ENCODE data around the gene SEMA6D.

The SEMA6D gene

DNA sequence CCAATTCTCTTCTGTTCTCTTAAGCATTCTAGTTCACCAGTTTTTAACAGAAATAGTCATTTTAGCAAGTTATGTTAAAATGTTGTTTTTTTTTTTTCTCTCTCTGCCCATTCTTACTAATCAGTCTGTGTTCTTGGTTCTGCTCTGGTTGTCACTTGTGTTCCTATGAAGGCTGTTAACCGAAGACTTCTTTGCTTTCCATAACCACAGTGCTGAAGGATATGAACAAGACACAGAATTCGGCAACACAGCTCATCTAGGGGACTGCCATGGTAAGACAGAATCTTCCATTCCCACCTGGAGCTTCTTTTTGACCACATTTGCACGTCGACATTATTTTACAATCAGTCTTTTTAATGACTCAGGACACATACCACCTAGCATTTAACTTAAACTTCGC, 49.1 kb downstream of the SEMA6D start:
- in situ Hi-C loops (cut with HindIII; ENCODE audit: low pct_ligation_motif_present, low pct_unique_long_range_greater_than_20kb, low sequenced_read_pairs), result no loop called here
- DNase-seq, result no peak

DNA sequence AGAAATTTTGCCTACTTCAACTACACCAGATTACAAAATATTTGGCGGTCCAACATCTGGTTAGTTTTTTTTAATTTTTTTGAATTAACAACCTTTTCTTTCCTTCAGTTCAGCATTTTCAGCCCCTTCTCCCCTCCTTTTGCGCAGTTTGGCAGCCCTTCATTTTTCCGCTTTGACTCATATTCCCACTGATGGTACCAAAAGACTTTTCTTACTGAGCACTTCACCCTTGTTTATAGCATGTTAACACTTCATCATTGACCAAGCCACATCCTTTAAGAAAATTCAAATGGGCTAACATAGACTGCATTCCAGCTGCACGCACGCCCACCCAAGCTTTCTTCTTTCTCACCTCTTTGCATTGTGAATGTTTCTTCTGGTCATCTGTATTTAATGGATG, 49.7 kb downstream of the SEMA6D start:
- no peak for DNase-seq
- in situ Hi-C loops (cut with HindIII; ENCODE audit: low pct_ligation_motif_present, low pct_unique_long_range_greater_than_20kb, low sequenced_read_pairs), result no loop called here

GRCh38 chr15:47768735-47769134, 51.4 kb downstream of the SEMA6D start:
- DNase-seq, result no peak
- in situ Hi-C loops (cut with HindIII; ENCODE audit: low pct_ligation_motif_present, low pct_unique_long_range_greater_than_20kb, low sequenced_read_pairs), result no loop called here

- DNase-seq, result no peak
- in situ Hi-C loops (cut with HindIII; ENCODE audit: low pct_ligation_motif_present, low pct_unique_long_range_greater_than_20kb, low sequenced_read_pairs), result no loop called here
These were observed 51.9 kb downstream of the SEMA6D start for GRCh38 chr15:47769166-47769565.

DNA sequence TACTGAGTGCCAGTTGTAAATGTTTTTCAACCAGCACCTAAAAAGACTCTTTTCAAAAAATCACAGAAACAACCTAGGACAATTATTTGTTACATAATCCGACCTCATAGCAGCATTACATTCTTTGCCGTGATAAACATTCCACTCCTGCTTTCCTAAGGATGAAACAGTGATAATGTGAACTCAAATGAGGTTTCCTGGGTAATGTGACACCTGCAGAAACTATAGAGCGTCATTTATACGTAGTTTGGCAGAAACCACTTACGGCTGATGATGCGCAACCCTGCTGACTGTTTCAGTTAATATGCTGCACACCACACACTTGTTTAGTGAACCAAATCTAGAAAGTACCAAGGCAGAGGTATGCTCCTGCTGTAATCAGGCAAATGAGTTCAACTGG, 55.8 kb downstream of the SEMA6D start:
- in situ Hi-C loops (cut with HindIII; ENCODE audit: low pct_ligation_motif_present, low pct_unique_long_range_greater_than_20kb, low sequenced_read_pairs), result no loop called here
- no peak for DNase-seq

DNA sequence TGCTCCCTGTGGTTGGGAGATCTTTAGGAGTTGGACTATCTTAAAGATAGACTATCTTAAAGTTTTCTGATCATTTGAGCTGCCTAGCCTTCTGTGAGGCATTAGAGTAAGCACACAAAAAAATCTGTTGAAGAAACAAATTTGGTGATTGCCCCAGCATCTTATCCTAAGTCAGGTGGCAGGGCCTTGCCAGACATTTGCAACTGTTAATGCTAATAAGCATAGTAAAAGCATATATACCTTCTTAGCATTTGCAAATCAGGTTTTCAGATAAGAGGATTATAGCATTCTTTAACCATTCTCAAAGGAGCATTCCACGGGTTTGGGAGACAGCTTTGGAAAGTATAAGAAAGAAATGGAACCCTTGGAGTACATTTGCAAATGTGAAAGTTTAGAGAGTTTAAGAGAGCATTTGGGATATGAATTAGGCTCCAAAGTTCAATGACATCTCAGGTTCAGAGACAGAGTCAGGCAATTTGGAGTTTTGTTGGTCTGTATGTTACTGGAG, 61.0 kb downstream of the SEMA6D start:
- no peak for DNase-seq
- in situ Hi-C loops (cut with HindIII; ENCODE audit: low pct_ligation_motif_present, low pct_unique_long_range_greater_than_20kb, low sequenced_read_pairs), result no loop called here

GRCh38 chr15:47780971-47781370, 63.7 kb downstream of the SEMA6D start:
- no peak for DNase-seq
- in situ Hi-C loops (cut with HindIII; ENCODE audit: low pct_ligation_motif_present, low pct_unique_long_range_greater_than_20kb, low sequenced_read_pairs), result no loop called here

DNA sequence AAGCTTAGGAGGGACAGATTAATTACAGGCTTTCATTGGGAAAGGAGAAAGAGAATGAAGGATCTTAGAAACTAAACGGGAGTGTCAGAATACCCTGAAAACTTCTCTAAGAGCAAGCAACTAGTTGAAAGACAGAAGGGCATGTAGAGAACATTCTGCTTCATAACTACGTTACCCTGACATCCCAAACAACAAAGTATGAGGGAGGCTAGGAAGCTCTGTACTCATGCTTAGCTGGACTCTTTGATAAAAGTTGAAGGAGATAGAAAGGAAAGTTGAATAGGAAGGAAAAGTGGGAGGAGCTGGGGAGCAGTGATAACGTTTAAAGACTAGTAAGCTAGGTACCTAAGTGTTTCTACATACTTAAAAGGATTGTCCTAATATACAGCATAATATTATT, 64.2 kb downstream of the SEMA6D start:
- no peak for DNase-seq
- in situ Hi-C loops (cut with HindIII; ENCODE audit: low pct_ligation_motif_present, low pct_unique_long_range_greater_than_20kb, low sequenced_read_pairs), result no loop called here

DNA sequence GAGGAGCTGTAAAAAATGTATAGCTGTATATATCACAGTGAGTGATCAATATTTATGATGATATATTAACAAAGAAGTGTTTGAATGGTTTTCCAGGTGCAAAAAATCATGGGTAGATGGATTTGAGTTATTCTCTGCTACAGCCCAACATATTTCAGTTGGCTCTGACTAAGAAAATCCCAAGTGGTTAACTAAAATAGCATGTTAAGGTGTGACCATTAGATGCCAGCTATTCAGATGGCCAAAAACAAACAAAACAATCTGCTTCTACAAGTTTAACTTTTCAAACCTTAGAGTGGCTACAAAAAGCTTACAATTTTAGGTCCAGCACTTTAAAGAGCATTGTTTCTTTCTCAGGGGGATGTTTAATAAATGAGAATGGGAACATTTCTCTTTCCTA, 67.5 kb downstream of the SEMA6D start:
- in situ Hi-C loops (cut with HindIII; ENCODE audit: low pct_ligation_motif_present, low pct_unique_long_range_greater_than_20kb, low sequenced_read_pairs), result no loop called here
- no peak for DNase-seq

DNA sequence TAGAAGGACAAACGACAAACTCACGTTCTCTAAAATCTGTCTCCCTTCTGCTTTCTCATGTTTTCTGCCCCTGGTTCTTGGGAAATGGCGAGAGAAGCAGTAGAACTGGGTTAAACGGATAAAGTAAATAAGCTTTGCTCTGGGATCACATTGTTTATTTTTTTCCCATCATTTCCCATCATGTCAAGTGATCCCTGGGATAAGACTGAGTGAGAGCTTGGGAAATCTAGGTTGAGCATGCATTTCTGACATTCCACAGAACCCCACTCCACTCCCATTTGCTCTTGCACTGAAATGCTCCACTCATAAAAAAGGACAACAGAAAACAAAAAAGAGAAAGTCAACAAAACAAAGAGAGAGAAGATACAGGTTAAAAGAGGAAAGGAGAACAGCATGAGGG, 69.1 kb downstream of the SEMA6D start:
- no peak for DNase-seq
- in situ Hi-C loops (cut with HindIII; ENCODE audit: low pct_ligation_motif_present, low pct_unique_long_range_greater_than_20kb, low sequenced_read_pairs), result no loop called here

- in situ Hi-C loops (cut with HindIII; ENCODE audit: low pct_ligation_motif_present, low pct_unique_long_range_greater_than_20kb, low sequenced_read_pairs), result no loop called here
- no peak for DNase-seq
These were observed 70.6 kb downstream of the SEMA6D start for GRCh38 chr15:47787875-47788274.

GRCh38 chr15:47788685-47789084, 71.4 kb downstream of the SEMA6D start:
- no peak for DNase-seq
- in situ Hi-C loops (cut with HindIII; ENCODE audit: low pct_ligation_motif_present, low pct_unique_long_range_greater_than_20kb, low sequenced_read_pairs), result no loop called here

GRCh38 chr15:47791161-47791560, 73.9 kb downstream of the SEMA6D start:
- no peak for DNase-seq
- in situ Hi-C loops (cut with HindIII; ENCODE audit: low pct_ligation_motif_present, low pct_unique_long_range_greater_than_20kb, low sequenced_read_pairs), result no loop called here

DNA sequence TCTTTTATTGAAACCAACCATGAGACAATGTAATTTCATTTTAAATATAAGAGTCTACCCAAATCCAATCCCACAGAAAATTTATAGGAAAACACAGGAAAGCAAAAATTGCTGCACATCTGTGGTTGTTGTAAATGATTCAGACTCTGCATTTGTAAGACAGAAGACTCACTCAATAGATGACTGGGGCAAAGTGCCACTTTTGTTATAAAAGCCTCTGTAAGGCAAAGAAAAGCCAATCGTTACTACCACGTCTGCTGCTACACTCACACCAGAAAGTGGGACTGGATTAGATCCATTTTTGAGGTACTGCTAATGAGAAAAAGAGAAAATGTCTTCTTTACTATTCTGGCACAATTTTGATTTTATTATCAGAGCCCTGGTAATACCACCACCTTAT, 74.9 kb downstream of the SEMA6D start:
- in situ Hi-C loops (cut with HindIII; ENCODE audit: low pct_ligation_motif_present, low pct_unique_long_range_greater_than_20kb, low sequenced_read_pairs), result no loop called here
- DNase-seq, result no peak

- in situ Hi-C loops (cut with HindIII; ENCODE audit: low pct_ligation_motif_present, low pct_unique_long_range_greater_than_20kb, low sequenced_read_pairs), result no loop called here
- DNase-seq, result no peak
These were observed 77.1 kb downstream of the SEMA6D start for GRCh38 chr15:47794252-47794914.

- in situ Hi-C loops (cut with HindIII; ENCODE audit: low pct_ligation_motif_present, low pct_unique_long_range_greater_than_20kb, low sequenced_read_pairs), result no loop called here
These were observed 78.6 kb downstream of the SEMA6D start for GRCh38 chr15:47795864-47796263.

GRCh38 chr15:47796339-47796738, 79.0 kb downstream of the SEMA6D start:
- in situ Hi-C loops (cut with HindIII; ENCODE audit: low pct_ligation_motif_present, low pct_unique_long_range_greater_than_20kb, low sequenced_read_pairs), result no loop called here
- DNase-seq, result no peak

More at GRCh38 chr15:47795864-47796263, 78.6 kb downstream of the SEMA6D start:
- no peak for DNase-seq

DNA sequence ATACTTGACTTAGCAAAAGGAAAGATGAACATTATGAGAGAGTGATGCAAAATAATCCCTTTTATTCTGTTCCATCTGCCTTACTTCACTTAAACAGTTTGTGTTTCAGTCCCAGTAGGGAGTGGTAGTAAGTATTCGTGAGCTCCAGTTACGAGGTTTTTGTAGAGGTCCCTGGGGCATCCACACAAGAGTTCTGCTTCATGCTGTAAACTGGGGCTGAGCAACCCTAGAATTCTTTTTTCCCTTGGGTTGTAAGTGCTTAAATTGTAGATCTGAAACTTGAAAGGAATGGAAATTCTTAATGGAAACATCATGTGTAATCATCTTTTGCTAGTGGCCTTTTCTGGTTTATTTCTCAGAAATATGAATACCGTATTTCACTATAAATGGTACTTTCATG, 79.5 kb downstream of the SEMA6D start:
- no peak for DNase-seq
- in situ Hi-C loops (cut with HindIII; ENCODE audit: low pct_ligation_motif_present, low pct_unique_long_range_greater_than_20kb, low sequenced_read_pairs), result no loop called here

DNA sequence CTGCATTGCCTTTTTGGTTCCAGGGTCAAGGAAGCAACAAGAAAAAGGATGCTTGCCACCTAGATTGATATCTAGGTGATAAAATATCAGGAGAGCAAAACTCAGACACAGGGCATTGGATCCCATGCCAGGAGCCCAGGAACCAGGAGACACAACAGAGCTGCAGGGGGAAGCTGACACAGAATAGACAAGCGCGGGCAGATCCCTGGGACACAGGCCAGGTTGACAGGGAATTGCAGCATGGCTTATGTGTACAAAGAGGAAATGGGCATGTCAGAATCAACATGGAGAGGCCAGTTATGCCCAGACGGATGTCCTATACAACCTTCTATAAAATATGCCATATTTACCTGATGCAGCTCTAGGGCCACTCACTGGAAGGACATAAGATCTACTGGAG, 84.2 kb downstream of the SEMA6D start:
- DNase-seq, result no peak
- in situ Hi-C loops (cut with HindIII; ENCODE audit: low pct_ligation_motif_present, low pct_unique_long_range_greater_than_20kb, low sequenced_read_pairs), result no loop called here

GRCh38 chr15:47802216-47802615, 84.9 kb downstream of the SEMA6D start:
- in situ Hi-C loops (cut with HindIII; ENCODE audit: low pct_ligation_motif_present, low pct_unique_long_range_greater_than_20kb, low sequenced_read_pairs), result no loop called here
- no peak for DNase-seq

- in situ Hi-C loops (cut with HindIII; ENCODE audit: low pct_ligation_motif_present, low pct_unique_long_range_greater_than_20kb, low sequenced_read_pairs), result no loop called here
- no peak for DNase-seq
These were observed 86.5 kb downstream of the SEMA6D start for GRCh38 chr15:47803767-47804166.
